GM21423 (cell line): Measurements from ENCODE around the gene ACOXL.
"Not testable (repeated sequence)": the region's sequence is repeated elsewhere in the genome, so short reads cannot be mapped to it uniquely, and the experiment has no call there.

ENCODE experiments used
- ATAC-seq: cut with Tn5 transposase; IDR thresholded peaks from one replicate; pipeline ENCODE4 v1.9.1; 2021; ENCODE audit warnings: mild to moderate bottlenecking, moderate library complexity; ENCODE audit not compliant: unreplicated experiment

Gene ACOXL

DNA sequence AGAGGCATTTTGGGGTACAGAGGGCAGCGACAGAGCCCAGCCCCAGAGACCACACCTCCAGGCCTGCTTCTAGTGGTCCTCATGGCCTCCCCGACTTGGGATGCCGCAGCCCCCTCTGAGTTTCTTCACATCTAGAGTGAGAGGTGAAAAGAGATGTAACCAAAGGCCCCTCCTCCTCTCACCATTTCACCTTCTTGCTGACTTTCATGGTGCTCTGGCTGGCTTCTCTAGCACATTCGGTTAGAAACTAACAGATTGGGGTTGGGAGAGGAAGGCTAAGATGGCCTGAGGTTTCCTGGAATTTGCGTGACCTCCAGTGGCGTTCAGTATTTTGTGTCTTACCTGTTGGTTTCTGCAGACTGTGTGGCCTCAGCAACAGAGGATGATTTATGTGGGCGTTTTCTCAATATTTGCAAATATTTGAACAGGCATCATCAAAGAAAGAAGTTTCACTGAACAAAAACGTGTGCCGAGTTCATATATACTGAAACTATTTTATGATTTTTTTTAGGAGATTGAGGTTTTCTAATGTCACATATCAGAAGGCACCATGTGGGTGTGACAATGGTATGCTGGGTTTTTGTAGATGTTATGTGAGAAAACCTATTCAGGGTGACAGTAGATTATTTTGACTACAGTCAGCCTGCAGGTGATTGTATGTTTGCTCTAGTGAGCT, 318.5 kb downstream of the ACOXL start:
- no peak for ATAC-seq

DNA sequence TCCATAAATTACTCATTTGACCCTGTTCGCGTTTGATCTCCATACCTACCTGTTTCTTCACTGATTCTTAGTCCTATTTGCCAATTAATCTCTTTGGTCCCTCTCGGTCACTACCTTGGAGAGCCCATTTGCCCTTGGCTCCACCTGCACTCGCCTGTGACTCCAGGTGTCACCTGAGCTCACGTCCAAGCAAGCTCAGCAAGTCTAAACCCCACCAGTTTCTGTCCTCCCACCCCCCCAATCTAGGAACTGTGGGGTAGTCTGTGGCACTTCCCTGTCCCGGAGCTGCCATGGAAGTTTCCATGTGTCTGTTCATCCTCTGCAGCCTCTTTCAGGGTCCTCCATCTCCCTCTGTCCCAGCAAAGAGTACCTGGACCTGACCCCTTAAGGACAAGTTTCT, 320.2 kb downstream of the ACOXL start:
- ATAC-seq = no peak

- no peak for ATAC-seq
Measured at GRCh38 chr2:111053266-111053665, 320.9 kb downstream of the ACOXL start.

DNA sequence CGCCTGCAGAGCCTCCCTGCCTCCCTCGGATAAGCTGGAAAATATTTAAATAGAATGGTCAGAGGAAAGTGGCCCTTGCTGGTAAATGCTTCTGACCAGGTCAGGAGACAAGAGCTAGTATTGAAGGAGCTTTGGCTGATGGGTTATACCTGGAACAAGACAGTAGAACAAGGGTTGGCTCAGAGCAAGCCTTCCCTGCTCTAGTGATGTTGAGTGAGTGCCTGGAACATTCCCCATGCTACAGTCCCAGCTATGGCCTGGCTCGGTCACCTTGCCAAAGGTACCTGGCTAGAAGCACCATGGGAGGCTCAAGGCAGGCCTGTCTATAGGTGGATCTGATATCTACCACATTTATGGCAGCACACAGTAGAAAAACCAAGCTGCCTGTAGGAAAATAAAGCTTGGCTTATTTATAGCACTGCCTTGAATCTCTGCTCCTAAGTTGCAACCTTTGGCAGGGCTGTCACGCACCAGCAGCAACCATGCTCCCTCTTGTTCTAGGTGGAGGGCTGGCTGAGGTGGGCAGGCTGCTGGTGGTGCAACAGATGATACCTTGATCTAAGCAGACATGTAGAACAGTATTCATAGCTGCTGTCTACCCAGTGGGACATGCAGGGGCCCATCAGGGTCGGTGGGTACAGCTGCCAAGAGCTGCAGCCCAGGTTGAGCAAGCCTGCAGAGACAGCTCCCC, 321.6 kb downstream of the ACOXL start:
- ATAC-seq = no peak

DNA sequence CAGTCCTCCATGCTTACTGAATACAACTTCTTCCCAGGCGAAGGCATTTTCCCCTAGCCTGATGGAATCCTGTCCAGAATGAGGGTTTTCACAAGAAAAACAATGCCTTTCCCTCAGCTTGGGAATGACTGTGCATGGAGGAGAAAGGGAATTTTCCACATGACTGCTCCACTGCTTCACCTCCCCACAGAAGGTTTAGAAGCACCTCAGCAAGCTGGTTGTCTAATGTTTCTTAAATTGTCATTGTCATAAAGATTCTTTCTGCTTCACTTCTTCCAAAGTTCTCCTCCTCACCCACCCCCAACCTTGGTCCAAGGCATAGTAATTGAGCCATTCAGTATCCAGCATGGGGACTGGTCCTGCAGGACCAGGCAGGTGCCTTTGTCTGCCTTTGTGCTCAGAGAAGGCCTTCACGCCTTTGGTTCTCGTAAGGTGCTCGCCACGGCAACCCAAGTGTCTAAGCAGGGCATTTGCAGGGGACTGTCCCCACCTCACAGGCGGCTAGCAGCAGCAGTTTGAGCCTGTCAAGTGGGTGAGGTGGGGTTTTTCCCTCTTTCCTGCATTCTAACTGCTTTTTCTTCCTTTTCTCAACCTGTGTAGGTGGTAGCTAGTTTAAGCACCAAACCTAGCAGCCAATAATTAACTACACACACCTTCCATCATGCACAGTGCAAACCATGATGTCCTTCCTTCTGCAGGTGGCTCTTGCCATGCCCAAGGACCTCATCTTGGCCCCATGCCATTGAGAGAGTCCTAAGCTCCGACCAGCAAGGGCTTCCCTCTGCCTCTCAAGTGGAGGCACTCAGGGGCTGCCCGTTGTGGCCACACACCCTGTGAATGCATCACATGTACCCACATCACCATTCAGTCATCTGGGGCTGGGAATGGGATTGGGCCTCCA, 322.7 kb downstream of the ACOXL start:
- peak; percentile 73 for ATAC-seq

GRCh38 chr2:111055735-111056134, 323.4 kb downstream of the ACOXL start:
- ATAC-seq = no peak

DNA sequence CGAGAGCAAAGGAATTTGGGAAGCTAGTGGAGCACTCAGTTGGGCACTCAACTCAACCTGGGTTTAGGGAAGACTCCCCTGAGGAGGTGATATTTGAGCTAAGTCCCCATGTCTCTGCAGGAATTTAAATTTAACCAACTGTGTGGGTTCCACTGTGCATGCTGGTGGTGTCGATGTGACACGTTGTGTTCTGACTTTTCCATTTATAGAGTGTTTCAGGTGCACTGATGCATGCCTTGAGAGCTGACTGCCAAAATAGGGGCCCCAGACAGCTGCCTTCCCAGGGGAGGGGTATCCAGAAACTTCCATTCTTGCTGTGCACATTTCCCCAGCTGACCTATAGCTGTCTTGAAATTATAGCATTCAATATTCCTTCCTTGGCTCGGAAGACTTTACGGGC, 324.7 kb downstream of the ACOXL start:
- no peak for ATAC-seq

DNA sequence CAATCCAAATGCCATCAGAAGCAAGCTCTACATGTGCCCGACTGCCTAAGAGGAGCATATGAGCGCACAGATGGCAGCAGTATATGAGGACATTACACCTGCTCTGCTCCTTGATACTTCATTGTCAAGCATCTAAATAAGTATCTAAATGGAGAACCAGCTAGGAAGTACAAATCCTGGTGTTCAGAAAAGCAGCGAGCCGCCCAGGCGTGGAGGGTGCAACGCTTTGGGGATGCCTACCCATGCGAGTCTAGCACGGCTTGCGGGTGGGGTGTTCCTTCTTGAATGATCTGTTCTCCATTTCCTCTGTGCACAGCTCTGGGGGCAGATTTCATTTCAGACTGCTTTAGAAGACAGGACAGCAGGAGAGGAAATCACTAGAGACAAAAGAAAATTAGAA, 325.3 kb downstream of the ACOXL start:
- ATAC-seq = no peak

DNA sequence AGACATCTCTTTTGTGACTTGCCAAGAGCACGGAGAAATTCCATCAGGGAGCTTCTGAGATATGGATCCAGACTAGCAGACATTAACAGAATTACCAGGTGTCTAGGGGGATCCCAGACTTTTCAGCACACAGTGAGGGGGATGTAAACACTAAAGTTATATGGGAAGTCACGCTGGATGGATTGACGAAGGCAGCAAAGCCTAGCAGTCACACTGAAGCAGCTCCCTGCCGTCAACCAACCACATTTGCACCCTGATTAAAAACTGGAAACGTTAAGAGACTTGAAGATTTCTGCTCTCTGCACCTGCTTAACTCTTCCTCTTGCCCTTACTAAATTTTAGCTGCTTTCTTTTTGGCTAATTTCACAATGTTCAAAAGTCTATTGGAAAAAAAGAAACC, 325.9 kb downstream of the ACOXL start:
- ATAC-seq = no peak

- ATAC-seq = no peak
Measured at GRCh38 chr2:111061191-111061590, 328.8 kb downstream of the ACOXL start.

GRCh38 chr2:111062417-111062816, 330.0 kb downstream of the ACOXL start:
- no peak for ATAC-seq

DNA sequence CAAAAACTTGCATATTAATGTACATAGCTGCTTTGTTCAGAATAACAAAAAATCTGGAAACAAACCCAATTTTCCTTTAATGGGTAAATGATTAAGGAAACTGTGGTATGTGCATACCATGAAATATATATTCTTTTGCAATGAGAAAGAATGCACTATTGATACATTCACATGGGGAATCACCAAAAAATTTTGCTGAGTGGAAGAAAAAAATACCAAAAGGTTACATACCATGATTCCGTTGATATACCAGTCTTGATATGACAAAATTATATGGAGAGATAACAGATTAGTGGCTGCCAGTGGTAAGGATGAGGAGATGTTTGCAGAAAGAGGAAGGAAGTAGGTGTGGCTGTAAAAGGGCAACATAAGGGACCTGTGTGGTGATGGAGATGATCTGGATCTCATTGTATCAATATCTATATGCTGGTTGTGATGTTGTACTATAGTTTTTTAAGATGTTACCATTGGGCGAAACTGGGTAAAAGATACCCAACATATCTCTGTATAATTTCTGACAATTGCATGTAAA, 333.8 kb downstream of the ACOXL start:
- no peak for ATAC-seq

GRCh38 chr2:111068435-111069058, 336.2 kb downstream of the ACOXL start:
- no peak for ATAC-seq

- no peak for ATAC-seq
Measured at GRCh38 chr2:111069722-111070121, 337.3 kb downstream of the ACOXL start.

GRCh38 chr2:111071600-111072171, 339.3 kb downstream of the ACOXL start:
- ATAC-seq = no peak

DNA sequence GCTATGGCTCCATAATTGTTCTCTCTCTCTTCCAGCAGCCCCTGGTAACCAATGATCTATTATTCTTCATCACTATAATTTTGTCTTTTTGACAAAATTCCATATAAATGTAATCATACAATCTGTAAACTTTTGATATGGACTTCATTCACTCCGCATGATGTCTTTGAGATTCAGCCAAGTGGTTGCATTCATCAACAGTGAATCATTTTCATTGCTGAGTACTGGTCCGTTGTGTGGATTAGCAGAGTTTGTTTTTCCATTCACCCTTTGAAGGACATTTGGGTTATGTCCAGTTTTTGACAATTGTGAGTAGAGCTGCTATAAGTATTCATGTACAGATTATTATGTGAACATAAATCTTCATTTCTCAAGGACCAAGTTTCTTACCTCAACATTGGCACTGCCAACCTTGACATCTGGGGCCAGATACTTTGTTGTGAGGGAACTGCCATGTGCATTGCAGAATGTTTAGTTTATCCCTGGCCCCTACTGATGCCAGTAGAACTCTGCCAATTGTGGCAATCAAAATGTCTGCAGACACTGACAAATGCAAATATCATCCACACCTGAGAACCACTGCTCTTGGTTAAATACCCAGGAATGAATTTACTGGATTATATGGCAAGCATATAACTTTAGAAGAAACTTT, 340.0 kb downstream of the ACOXL start:
- no peak for ATAC-seq

DNA sequence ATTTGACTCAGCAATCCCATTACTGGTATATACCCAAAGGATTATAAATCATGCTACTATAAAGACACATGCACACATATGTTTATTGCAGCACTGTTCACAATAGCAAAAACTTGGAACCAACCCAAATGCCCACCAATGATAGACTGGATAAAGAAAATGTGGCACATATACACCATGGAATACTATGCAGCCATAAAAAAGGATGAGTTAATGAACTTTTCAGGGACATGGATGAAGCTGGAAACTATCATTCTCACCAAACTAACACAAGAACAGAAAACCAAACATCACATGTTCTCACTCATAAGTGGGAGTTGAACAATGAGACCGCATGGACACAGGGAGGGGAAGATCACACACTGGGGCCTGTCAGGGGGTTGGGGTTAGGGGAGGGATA, 350.3 kb downstream of the ACOXL start:
- ATAC-seq = not testable (repeated sequence)

DNA sequence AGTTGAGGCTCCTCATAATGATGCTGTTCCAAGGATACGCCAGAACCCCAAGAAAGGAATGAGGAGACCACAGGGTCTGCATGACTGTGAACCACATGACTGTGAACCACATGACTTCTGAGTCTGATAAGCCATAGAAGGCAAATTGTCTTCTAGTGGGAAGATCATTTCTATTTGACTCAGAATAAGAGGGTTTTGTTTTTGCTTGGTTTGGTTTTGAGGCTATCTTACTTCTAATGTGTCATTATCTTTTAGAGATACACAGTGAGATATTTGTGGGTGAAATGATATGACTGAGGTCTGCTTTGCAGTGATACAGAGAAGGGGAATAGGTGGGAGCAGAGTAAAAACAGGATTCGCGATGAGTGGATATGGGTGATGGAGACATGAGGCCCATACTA, 359.4 kb downstream of the ACOXL start:
- no peak for ATAC-seq

DNA sequence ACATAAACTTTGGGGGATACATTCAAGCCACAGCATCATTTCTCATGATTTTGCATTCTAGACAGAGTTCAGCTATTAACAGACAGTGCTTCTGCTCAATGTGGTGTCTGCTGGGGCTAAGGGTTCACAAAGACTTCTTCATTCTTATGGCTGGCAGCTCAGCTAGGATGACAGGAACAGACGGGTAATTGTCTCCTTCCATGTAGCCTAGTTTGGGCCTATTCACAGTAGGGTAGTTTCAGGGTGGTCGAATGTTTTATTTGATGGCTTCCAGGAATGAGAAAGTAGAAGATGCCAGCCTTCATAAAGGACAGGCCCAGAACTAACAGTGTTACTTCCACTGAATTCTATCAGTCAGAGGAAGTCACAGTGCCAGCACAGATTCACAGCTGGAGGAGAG, 362.3 kb downstream of the ACOXL start:
- ATAC-seq = no peak

DNA sequence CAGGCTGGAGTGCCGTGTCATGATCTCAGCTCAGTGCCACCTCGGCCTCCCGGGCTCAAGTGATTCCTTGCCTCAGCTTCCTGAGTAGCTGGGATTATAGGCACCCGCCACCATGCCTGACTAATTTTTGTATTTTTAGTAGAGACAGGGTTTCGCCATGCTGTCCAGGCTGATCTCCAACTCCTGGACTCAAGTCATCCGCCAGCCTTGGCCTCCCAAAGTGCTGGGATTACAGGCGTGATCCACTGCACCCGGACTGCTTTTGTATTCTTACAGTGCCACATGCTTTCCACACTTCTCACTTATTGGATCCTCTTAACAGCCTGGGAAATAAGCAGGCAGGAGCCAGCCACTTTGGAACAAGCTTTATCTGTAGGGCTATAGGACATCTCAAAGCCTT, 363.1 kb downstream of the ACOXL start:
- ATAC-seq = no peak
